DMS53 (cell line): ENCODE data around the gene RDH13.
"Not testable (repeated sequence)": the region's sequence is repeated elsewhere in the genome, so short reads cannot be mapped to it uniquely, and the experiment has no call there.

Experiments
- DNase-seq: peaks from one replicate; lab custom pipeline; 2025; lab: John Stamatoyannopoulos, UW

RDH13 gene

GRCh38 chr19:55075371-55075998, 12.5 kb upstream of the RDH13 start, which contains the start of gene EPS8L1:
EPS8L1 (plus strand) TSS chr19:55075869; CDS start chr19:55076445, 576 bp downstream.
- peak; percentile 56 for DNase-seq

GRCh38 chr19:55071913-55072312, 9.0 kb upstream of the RDH13 start:
- no peak for DNase-seq

- peak; percentile 86 for DNase-seq
These were observed 8.2 kb upstream of the RDH13 start for GRCh38 chr19:55071129-55071502.

- DNase-seq = peak; percentile 53
These were observed 7.6 kb upstream of the RDH13 start for GRCh38 chr19:55070466-55071128.

- DNase-seq = no peak
These were observed 6.9 kb upstream of the RDH13 start for GRCh38 chr19:55069865-55070197.

GRCh38 chr19:55068950-55069864, 6.3 kb upstream of the RDH13 start:
- peak; percentile 87 for DNase-seq

- DNase-seq = no peak
These were observed 4.9 kb upstream of the RDH13 start for GRCh38 chr19:55067869-55068268.

GRCh38 chr19:55066107-55066709, 3.3 kb upstream of the RDH13 start:
- no peak for DNase-seq

- not testable (repeated sequence) for DNase-seq
These were observed 2.6 kb upstream of the RDH13 start for GRCh38 chr19:55065516-55065915.

GRCh38 chr19:55063492-55063843, 520 bp upstream of the RDH13 start:
- DNase-seq = no peak

GRCh38 chr19:55060287-55060686, 2.7 kb downstream of the RDH13 start:
- not testable (repeated sequence) for DNase-seq

GRCh38 chr19:55058781-55059610, 4.0 kb downstream of the RDH13 start:
- no peak for DNase-seq

- no peak for DNase-seq
These were observed 6.1 kb downstream of the RDH13 start for GRCh38 chr19:55056827-55057226.

GRCh38 chr19:55053735-55054134, 9.2 kb downstream of the RDH13 start:
- DNase-seq = no peak

GRCh38 chr19:55050749-55051532, 12.0 kb downstream of the RDH13 start:
- no peak for DNase-seq

GRCh38 chr19:55048446-55048845, 14.5 kb downstream of the RDH13 start:
- DNase-seq = no peak

- no peak for DNase-seq
These were observed 15.0 kb downstream of the RDH13 start for GRCh38 chr19:55047951-55048350.

- DNase-seq = no peak
These were observed 15.8 kb downstream of the RDH13 start for GRCh38 chr19:55046975-55047622.

GRCh38 chr19:55044771-55045716, 17.9 kb downstream of the RDH13 start:
- DNase-seq = no peak
